Sigmoid colon (tissue), 7 donors: Measurements from ENCODE around the gene SLC12A3. TPM values are rescaled to one million over a fixed set of nuclear protein-coding genes. Genes with fewer than 3 reads are reported as not detected.

Experiments
- DNase-seq: peaks from one replicate; pipeline ENCODE4 v3.0.0-alpha.2; 2019
- H3K27ac ChIP-seq, 4 donors: fragments of 200-600 bp; sonication (generic); one replicate each; pipeline ENCODE4 v1.5.1; 2016 to 2019; ENCODE audit warnings: mild to moderate bottlenecking in 1 of 4
- H3K27me3 ChIP-seq, 3 donors: fragments of 200-600 bp; sonication (generic); one replicate each; pipeline ENCODE4 v1.5.1; 2019; ENCODE audit warnings: mild to moderate bottlenecking in 1 of 3
- H3K36me3 ChIP-seq, 4 donors: fragments of 200-600 bp; sonication (generic); one replicate each; pipeline ENCODE4 v1.5.1; 2016 to 2019
- H3K4me1 ChIP-seq, 4 donors: fragments of 200-600 bp; sonication (generic); one replicate each; pipeline ENCODE4 v1.5.1; 2017 to 2019
- H3K4me3 ChIP-seq, 4 donors: fragments of 200-600 bp; sonication (generic); one replicate each; pipeline ENCODE4 v1.5.1; 2017 to 2019; ENCODE audit warnings: mild to moderate bottlenecking in 2 of 4, moderate library complexity in 1 of 4
- H3K9me3 ChIP-seq, 4 donors: fragments of 200-600 bp in 3 of 4; sonication (generic) in 3 of 4; one replicate each; pipeline versions ENCODE4 v1.5.1 to v1.6.1; 2013 to 2019
- EP300 ChIP-seq, 4 donors: sonication (generic); formaldehyde crosslinking; IDR thresholded peaks; one replicate each; pipeline ENCODE4 v1.6.1; 2017; ENCODE audit warnings: antibody characterized with exemption in 4 of 4
- POLR2A ChIP-seq, 2 donors: fragments of 450-650 bp; IDR thresholded peaks; one replicate each; pipeline ENCODE4 v1.6.1; 2016; ENCODE audit warnings: antibody characterized with exemption in 2 of 2, mild to moderate bottlenecking in 2 of 2, moderate library complexity in 2 of 2
- POLR2AphosphoS5 ChIP-seq, 4 donors: sonication (generic); formaldehyde crosslinking; IDR thresholded peaks; one replicate each; pipeline ENCODE4 v1.6.1; 2017; ENCODE audit warnings: antibody characterized with exemption in 4 of 4
- WGBS, 2 donors: extraction: QIAGEN DNeasy Blood & Tissue Kit; methylation state at CpG; one replicate each; pipeline ENCODE4 v1.1.7; 2013; 5-methylcytosine and 5-hydroxymethylcytosine counted together
- intact Hi-C: fragments of 100-400 bp; cut with DNase I; formaldehyde crosslinking; loops from one replicate; pipeline ENCODE4 v1.15.1; 2023
- polyA plus RNA-seq, 3 donors: library from polyadenylated mRNA; stranded (reverse); fragments of 200-250 nt; gene quantifications; one replicate each; pipeline ENCODE4 v1.2.3, GENCODE V29; 2013
- total RNA-seq, 4 donors: library from RNA; depleted of rRNA; stranded (reverse); fragments of >200 nt; gene quantifications; one replicate each; pipeline ENCODE4 v1.1.0, GENCODE V29; 2016
- TF ChIP-seq, protein P1 (sequence below), 4 experiments: fragments of 450-650 bp in 3 of 4; fragments of 200-600 bp in 1 of 4; IDR thresholded peaks; one replicate each; pipeline ENCODE4 v1.5.1; 2016 to 2019; ENCODE audit warnings: antibody characterized with exemption in 4 of 4, mild to moderate bottlenecking in 3 of 4, moderate library complexity in 2 of 4
- donor health status: healthy with polysubstance abuse.
- donor health status: Bipolar disorder and iron deficiency.
- donor health status: healthy.

SLC12A3 gene
- total and polyA plus RNA-seq, 7 donors, result 0.16 TPM; not detected in 6

- H3K36me3 ChIP-seq, result no peaks in the 10 kb centered on the region
- intact Hi-C loops, result no loop called here
- TF ChIP-seq POLR2A (IDR thresholded peaks at IDR 0.05), result no peak
- TF ChIP-seq EP300 (IDR thresholded peaks at IDR 0.05), result no peak
- TF ChIP-seq, protein P1, sequence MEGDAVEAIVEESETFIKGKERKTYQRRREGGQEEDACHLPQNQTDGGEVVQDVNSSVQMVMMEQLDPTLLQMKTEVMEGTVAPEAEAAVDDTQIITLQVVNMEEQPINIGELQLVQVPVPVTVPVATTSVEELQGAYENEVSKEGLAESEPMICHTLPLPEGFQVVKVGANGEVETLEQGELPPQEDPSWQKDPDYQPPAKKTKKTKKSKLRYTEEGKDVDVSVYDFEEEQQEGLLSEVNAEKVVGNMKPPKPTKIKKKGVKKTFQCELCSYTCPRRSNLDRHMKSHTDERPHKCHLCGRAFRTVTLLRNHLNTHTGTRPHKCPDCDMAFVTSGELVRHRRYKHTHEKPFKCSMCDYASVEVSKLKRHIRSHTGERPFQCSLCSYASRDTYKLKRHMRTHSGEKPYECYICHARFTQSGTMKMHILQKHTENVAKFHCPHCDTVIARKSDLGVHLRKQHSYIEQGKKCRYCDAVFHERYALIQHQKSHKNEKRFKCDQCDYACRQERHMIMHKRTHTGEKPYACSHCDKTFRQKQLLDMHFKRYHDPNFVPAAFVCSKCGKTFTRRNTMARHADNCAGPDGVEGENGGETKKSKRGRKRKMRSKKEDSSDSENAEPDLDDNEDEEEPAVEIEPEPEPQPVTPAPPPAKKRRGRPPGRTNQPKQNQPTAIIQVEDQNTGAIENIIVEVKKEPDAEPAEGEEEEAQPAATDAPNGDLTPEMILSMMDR (IDR thresholded peaks at IDR 0.05), result no peak
- TF ChIP-seq POLR2AphosphoS5 (IDR thresholded peaks at IDR 0.05), result no peak
- H3K27me3 ChIP-seq, result no peaks in the 10 kb centered on the region
- WGBS, 2 donors, result 80 to 92% methylated on average over 5 of the region's 5 CpGs
- DNase-seq, result no peak
- no peaks in the 10 kb centered on the region for H3K9me3 ChIP-seq
- peak overlapping the region in 2 of 4 donors; percentile 46 to 55 for H3K27ac ChIP-seq
- no peak overlapping the region for H3K4me3 ChIP-seq
- H3K4me1 ChIP-seq, result no peaks in the 10 kb centered on the region
Measured at GRCh38 chr16:56910112-56910511, 45.1 kb downstream of the SLC12A3 start.

- no peak for DNase-seq
- Histone ChIP-seq H3K9me3 (no peaks in the 10 kb centered on the region), H3K36me3 (no peaks in the 10 kb centered on the region), H3K4me3 (no peak overlapping the region), H3K4me1 (no peaks in the 10 kb centered on the region), H3K27me3 (no peaks in the 10 kb centered on the region), H3K27ac (peak overlapping the region; percentile 39 to 55 (median 44))
- TF ChIP-seq POLR2AphosphoS5 (IDR thresholded peaks at IDR 0.05), result peak in 2 of 4 donors; percentile 23 to 32
- TF ChIP-seq, protein P1 (IDR thresholded peaks at IDR 0.05), result no peak
- no peak for TF ChIP-seq POLR2A (IDR thresholded peaks at IDR 0.05)
- TF ChIP-seq EP300 (IDR thresholded peaks at IDR 0.05), result peak in 3 of 4 donors; percentile 7 to 51 (median 38)
- 74 to 83% methylated on average over 12 of the region's 12 CpGs for WGBS, 2 donors
- intact Hi-C loops, result no loop called here
Measured at GRCh38 chr16:56910654-56911539, 45.9 kb downstream of the SLC12A3 start.

GRCh38 chr16:56911771-56912571 is 47.0 kb downstream of the SLC12A3 start:
- peak overlapping the region in 2 of 4 donors; percentile 46 to 55 for H3K27ac ChIP-seq

More at GRCh38 chr16:56911771-56912571, 47.0 kb downstream of the SLC12A3 start:
- intact Hi-C loops, result no loop called here
- Histone ChIP-seq H3K9me3 (no peaks in the 10 kb centered on the region), H3K36me3 (no peaks in the 10 kb centered on the region), H3K4me1 (no peaks in the 10 kb centered on the region), H3K4me3 (no peak overlapping the region), H3K27me3 (no peaks in the 10 kb centered on the region)
- TF ChIP-seq POLR2AphosphoS5 (IDR thresholded peaks at IDR 0.05) (peak in 2 of 4 donors; percentile 35 to 63), EP300 (IDR thresholded peaks at IDR 0.05) (peak in 3 of 4 donors; percentile 38 to 86 (median 56))
- TF ChIP-seq, protein P1 (IDR thresholded peaks at IDR 0.05), result no peak
- WGBS, 2 donors, result 65 to 81% methylated on average over 22 of the region's 22 CpGs
- peak; percentile 76 for DNase-seq
